Fibroblast of lung (primary cell): Measurements from ENCODE around the gene BRD3. TPM values are rescaled to one million over a fixed set of nuclear protein-coding genes. Genes with fewer than 3 reads are reported as not detected.
"Not testable (repeated sequence)": the region's sequence is repeated elsewhere in the genome, so short reads cannot be mapped to it uniquely, and the experiment has no call there.

Experiments used
- DNase-seq, 2 donors: peaks; one replicate each; pipeline versions ENCODE4 v3.0.0 to v3.0.0-alpha.2; 2010; ENCODE audit warnings: low read depth in 2 of 2
- H2AFZ ChIP-seq: 2 replicates; pipeline ENCODE4 v1.5.1; 2012; ENCODE audit warnings: low read length, control low read depth, inconsistent platforms
- H3K27ac ChIP-seq: 2 replicates; pipeline ENCODE4 v1.5.1; 2011; ENCODE audit warnings: low read length, control low read depth; ENCODE audit not compliant: insufficient read depth
- H3K27me3 ChIP-seq: 2 replicates; pipeline ENCODE4 v1.5.1; 2011; ENCODE audit warnings: mild to moderate bottlenecking, low read length; ENCODE audit not compliant: control insufficient read depth, insufficient read depth
- H3K36me3 ChIP-seq: 2 replicates; pipeline ENCODE4 v1.5.1; 2011; ENCODE audit warnings: low read length; ENCODE audit not compliant: control insufficient read depth, insufficient read depth
- H3K4me1 ChIP-seq: 2 replicates; pipeline ENCODE4 v1.5.1; 2011; ENCODE audit warnings: low read length; ENCODE audit not compliant: control insufficient read depth, insufficient read depth; ENCODE audit errors: extremely low read depth
- H3K4me2 ChIP-seq: 2 replicates; pipeline ENCODE4 v1.5.1; 2011; ENCODE audit warnings: low read length, control low read depth; ENCODE audit not compliant: insufficient read depth; ENCODE audit errors: extremely low read depth
- H3K4me3 ChIP-seq, 4 experiments: fragments of 200-600 bp in 1 of 4; sonication (generic) in 1 of 4; replicated peaks in 1 of 4; 2 replicates each; pipeline ENCODE4 v1.5.1; 2011 to 2016; ENCODE audit warnings: low read length in 4 of 4, low read depth in 3 of 4, mild to moderate bottlenecking in 3 of 4, control low read depth in 2 of 4, inconsistent platforms in 1 of 4, mixed read lengths in 1 of 4; ENCODE audit not compliant: insufficient read depth in 1 of 4; ENCODE audit errors: control extremely low read depth in 1 of 4
- H3K79me2 ChIP-seq: 2 replicates; pipeline ENCODE4 v1.5.1; 2012; ENCODE audit warnings: mild to moderate bottlenecking, low read length, inconsistent platforms; ENCODE audit not compliant: control insufficient read depth, insufficient read depth
- H3K9ac ChIP-seq: 2 replicates; pipeline ENCODE4 v1.5.1; 2011; ENCODE audit warnings: mild to moderate bottlenecking, low read length, control low read depth; ENCODE audit not compliant: insufficient read depth
- H3K9me3 ChIP-seq: 2 replicates; pipeline ENCODE4 v1.5.1; 2012; ENCODE audit warnings: low read depth, low read length; ENCODE audit not compliant: control insufficient read depth, insufficient read depth
- H4K20me1 ChIP-seq: 2 replicates; pipeline ENCODE4 v1.5.1; 2011; ENCODE audit warnings: low read length; ENCODE audit not compliant: control insufficient read depth, insufficient read depth; ENCODE audit errors: extremely low read depth
- EZH2 ChIP-seq: IDR thresholded peaks from 2 replicates; pipeline ENCODE4 v1.5.1; 2012; ENCODE audit warnings: low read length, control low read depth, mild to moderate bottlenecking; ENCODE audit errors: missing control alignments
- polyA plus RNA-seq, 2 donors: library from polyadenylated mRNA; depleted of rRNA in 1 of 2; stranded (reverse) in 1 of 2; unstranded in 1 of 2; fragments of >200 nt; gene quantifications; 2 replicates each; pipeline ENCODE4 v1.2.1, GENCODE V29; 2011 to 2012; ENCODE audit warnings: missing spikeins in 1 of 2
- total RNA-seq: library from RNA; depleted of rRNA; stranded (reverse); fragments of >200 nt; gene quantifications from 2 replicates; pipeline ENCODE4 v1.2.1, GENCODE V29; 2014
- TF ChIP-seq, protein P1 (sequence below), 2 donors: IDR thresholded peaks in 1 of 2; conservative IDR thresholded peaks in 1 of 2; 1 replicate in 1 of 2; 2 replicates in 1 of 2; pipeline ENCODE4 v1.5.1; 2011 to 2012; ENCODE audit warnings: low read length in 2 of 2, control low read depth in 1 of 2, inconsistent platforms in 1 of 2, low read depth in 1 of 2, mild to moderate bottlenecking in 1 of 2

BRD3 gene
- total and polyA plus RNA-seq, 2 donors (not counting 1 experiment from before 2014, with no cell fraction given), result 7.6 to 10.4 TPM

DNA sequence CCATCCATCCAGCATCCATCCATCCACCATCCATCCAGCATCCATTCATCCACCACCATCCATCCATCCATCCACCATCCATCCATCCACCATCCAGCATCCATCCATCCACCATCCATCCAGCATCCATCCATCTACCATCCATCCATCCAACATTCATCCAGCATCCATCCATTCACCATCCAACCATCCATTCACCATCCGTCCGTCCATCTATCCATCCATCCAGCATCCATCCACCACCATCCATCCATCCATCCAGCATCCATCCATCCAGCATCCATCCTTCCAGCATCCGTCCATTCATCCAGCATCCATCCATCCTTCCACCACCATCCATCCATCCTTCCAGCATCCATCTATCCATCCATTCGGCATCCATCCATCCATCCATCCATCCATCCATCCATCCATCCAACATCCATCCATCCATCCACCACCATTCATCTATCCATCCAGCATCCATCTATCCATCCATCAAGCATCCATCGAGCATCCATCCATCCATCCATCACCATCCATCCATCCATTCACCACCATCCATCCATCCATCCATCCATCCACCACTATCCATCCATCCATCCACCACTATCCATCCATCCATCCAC is 35.7 kb upstream of the BRD3 start:
- Histone ChIP-seq H2AFZ (no peak overlapping the region), H3K4me1 (no peaks in the 10 kb centered on the region), H3K27me3 (peaks cover 3% of the 10 kb centered on the region), H3K27ac (no peak overlapping the region), H4K20me1 (no peaks in the 10 kb centered on the region), H3K4me3 (no peak overlapping the region), H3K9me3 (no peaks in the 10 kb centered on the region), H3K9ac (no peak overlapping the region), H3K36me3 (no peaks in the 10 kb centered on the region), H3K4me2 (no peak overlapping the region), H3K79me2 (no peaks in the 10 kb centered on the region)
- no peak for DNase-seq
- TF ChIP-seq, protein P1, sequence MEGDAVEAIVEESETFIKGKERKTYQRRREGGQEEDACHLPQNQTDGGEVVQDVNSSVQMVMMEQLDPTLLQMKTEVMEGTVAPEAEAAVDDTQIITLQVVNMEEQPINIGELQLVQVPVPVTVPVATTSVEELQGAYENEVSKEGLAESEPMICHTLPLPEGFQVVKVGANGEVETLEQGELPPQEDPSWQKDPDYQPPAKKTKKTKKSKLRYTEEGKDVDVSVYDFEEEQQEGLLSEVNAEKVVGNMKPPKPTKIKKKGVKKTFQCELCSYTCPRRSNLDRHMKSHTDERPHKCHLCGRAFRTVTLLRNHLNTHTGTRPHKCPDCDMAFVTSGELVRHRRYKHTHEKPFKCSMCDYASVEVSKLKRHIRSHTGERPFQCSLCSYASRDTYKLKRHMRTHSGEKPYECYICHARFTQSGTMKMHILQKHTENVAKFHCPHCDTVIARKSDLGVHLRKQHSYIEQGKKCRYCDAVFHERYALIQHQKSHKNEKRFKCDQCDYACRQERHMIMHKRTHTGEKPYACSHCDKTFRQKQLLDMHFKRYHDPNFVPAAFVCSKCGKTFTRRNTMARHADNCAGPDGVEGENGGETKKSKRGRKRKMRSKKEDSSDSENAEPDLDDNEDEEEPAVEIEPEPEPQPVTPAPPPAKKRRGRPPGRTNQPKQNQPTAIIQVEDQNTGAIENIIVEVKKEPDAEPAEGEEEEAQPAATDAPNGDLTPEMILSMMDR (conservative IDR thresholded peaks at IDR 0.05 in 1 of 2, IDR thresholded peaks at IDR 0.05 in 1 of 2; ENCODE audit: low read depth in 1 of 2, low read length in 2 of 2), result no peak
- no peak for TF ChIP-seq EZH2

DNA sequence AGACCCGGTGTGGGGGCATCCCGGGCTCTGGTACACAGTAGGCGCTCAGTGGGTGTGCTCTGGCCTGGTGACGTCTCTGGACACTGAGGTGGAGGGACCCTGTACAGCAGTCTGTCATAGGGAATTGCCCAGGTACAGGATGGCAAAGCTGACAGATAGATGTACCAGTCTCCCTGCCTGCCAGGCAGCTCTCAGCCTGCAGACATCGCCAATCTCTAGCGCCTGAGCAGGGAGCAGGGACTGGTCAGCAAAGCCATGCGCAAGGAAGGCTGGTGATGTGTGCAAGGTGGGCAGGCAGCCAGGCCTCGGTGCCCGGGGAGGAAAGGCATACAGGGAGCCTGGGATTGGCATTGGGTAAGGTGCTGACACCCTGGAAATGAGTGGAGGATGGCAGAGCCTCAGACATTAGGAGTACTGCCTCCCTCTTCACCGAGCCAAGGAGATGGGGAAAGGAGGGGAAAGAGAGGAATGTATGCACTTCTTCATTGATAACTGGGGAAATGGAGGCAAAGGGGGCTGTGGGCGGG is 33.9 kb upstream of the BRD3 start:
- Histone ChIP-seq H3K9ac (no peak overlapping the region), H3K4me3 (no peak overlapping the region), H3K27ac (no peak overlapping the region), H2AFZ (no peak overlapping the region), H3K4me2 (no peak overlapping the region), H3K9me3 (no peaks in the 10 kb centered on the region), H3K36me3 (no peaks in the 10 kb centered on the region), H3K79me2 (no peaks in the 10 kb centered on the region), H4K20me1 (no peaks in the 10 kb centered on the region), H3K27me3 (peaks cover 3% of the 10 kb centered on the region), H3K4me1 (no peaks in the 10 kb centered on the region)
- TF ChIP-seq, protein P1 (conservative IDR thresholded peaks at IDR 0.05 in 1 of 2, IDR thresholded peaks at IDR 0.05 in 1 of 2; ENCODE audit: low read depth in 1 of 2, low read length in 2 of 2), result no peak
- no peak for TF ChIP-seq EZH2
- no peak for DNase-seq

DNA sequence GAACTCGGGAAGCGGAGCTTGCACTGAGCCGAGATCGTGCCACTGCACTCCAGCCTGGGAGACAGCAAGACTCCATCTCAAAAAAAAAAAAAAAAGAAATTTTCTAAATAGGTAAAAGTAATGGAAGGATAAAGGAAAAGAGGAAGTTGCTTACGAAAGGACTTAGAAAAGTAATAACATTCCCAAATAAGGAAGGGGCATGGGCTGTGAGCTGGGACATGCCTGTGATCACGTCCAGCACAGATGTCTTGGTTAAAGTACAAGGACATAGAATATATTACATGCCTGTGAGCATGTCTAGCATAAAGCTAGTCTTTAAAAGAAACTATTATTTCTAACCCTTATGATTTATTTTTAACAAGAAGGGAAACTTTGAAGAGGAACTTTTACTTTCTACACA is 33.3 kb upstream of the BRD3 start:
- not testable (repeated sequence) for H3K4me1 ChIP-seq, H3K9me3 ChIP-seq, H3K4me2 ChIP-seq, H3K9ac ChIP-seq, H4K20me1 ChIP-seq, H3K27ac ChIP-seq, H2AFZ ChIP-seq, DNase-seq, H3K27me3 ChIP-seq, H3K36me3 ChIP-seq, H3K4me3 ChIP-seq, H3K79me2 ChIP-seq
